ENCODE data around the gene ENOSF1. TPM values are rescaled to one million over a fixed set of nuclear protein-coding genes. Genes with fewer than 3 reads are reported as not detected.

ENOSF1 gene
- total RNA-seq, 3 donors from 2014 or later (not counting 1 experiment from before 2014, with no cell fraction given), result 36.3 to 51.5 (median 39.8) TPM

GRCh38 chr18:725646-726045, 13.2 kb upstream of the ENOSF1 start:
- Mint-ChIP-seq H3K4me3 (no peak overlapping the region), H3K4me1 (peaks cover 2% of the 10 kb centered on the region in 2 donors), H3K36me3 (no peaks in the 10 kb centered on the region), H3K27ac (peak overlapping the region; percentile 27 to 87), H3K9me3 (no peaks in the 10 kb centered on the region), H3K27me3 (ENCODE audit: low read depth in 2 of 2) (no peaks in the 10 kb centered on the region)
- 95% methylated on average over 7 of the region's 9 CpGs for WGBS (ENCODE audit: insufficient coverage)
- Histone ChIP-seq H3K4me1 (ENCODE audit: control insufficient read depth, insufficient read depth, low read length) (no peaks in the 10 kb centered on the region), H3K4me3 (ENCODE audit: low read length) (no peak overlapping the region), H3K36me3 (ENCODE audit: control insufficient read depth, insufficient read depth, low read length) (peaks cover 11% of the 10 kb centered on the region), H3K27ac (ENCODE audit: low read length) (no peak overlapping the region), H3K9me3 (ENCODE audit: control insufficient read depth, insufficient read depth, low read length) (no peaks in the 10 kb centered on the region), H3K27me3 (ENCODE audit: control insufficient read depth, insufficient read depth, low read length) (no peaks in the 10 kb centered on the region)
- intact Hi-C loops (cut with micrococcal nuclease), result no loop called here
- no peak for ATAC-seq
- DNase-seq, result no peak
- TF ChIP-seq CTCF (IDR thresholded peaks at IDR 0.05), result no peak

GRCh38 chr18:723541-724080, 11.2 kb upstream of the ENOSF1 start:
- no peaks in the 10 kb centered on the region for H3K36me3 Mint-ChIP-seq
- Histone ChIP-seq H3K4me1 (ENCODE audit: control insufficient read depth, insufficient read depth, low read length) (no peaks in the 10 kb centered on the region), H3K9me3 (ENCODE audit: control insufficient read depth, insufficient read depth, low read length) (no peaks in the 10 kb centered on the region), H3K36me3 (ENCODE audit: control insufficient read depth, insufficient read depth, low read length) (peaks cover 9% of the 10 kb centered on the region), H3K27ac (ENCODE audit: low read length) (no peak overlapping the region), H3K4me3 (ENCODE audit: low read length) (no peak overlapping the region), H3K27me3 (ENCODE audit: control insufficient read depth, insufficient read depth, low read length) (no peaks in the 10 kb centered on the region)
- TF ChIP-seq CTCF (IDR thresholded peaks at IDR 0.05), result no peak
- intact Hi-C loops (cut with micrococcal nuclease), result no loop called here
- no peak for ATAC-seq
- H3K27ac Mint-ChIP-seq, result peak overlapping the region; percentile 21 to 27
- no peak for DNase-seq
- H3K27me3 Mint-ChIP-seq (ENCODE audit: low read depth in 2 of 2), result no peaks in the 10 kb centered on the region
- peaks cover 0 to 5% of the 10 kb centered on the region in 2 donors for H3K4me1 Mint-ChIP-seq
- H3K4me3 Mint-ChIP-seq, result no peak overlapping the region
- H3K9me3 Mint-ChIP-seq, result no peaks in the 10 kb centered on the region
- 100% methylated on average over 1 of the region's 1 CpG for WGBS (ENCODE audit: insufficient coverage)

GRCh38 chr18:717003-717402, 4.6 kb upstream of the ENOSF1 start:
- ATAC-seq, result no peak
- H3K4me3 Mint-ChIP-seq, result no peak overlapping the region

More at GRCh38 chr18:717003-717402, 4.6 kb upstream of the ENOSF1 start:
- Histone ChIP-seq H3K9me3 (ENCODE audit: control insufficient read depth, insufficient read depth, low read length) (no peaks in the 10 kb centered on the region), H3K36me3 (ENCODE audit: control insufficient read depth, insufficient read depth, low read length) (no peaks in the 10 kb centered on the region), H3K27ac (ENCODE audit: low read length) (no peak overlapping the region), H3K4me3 (ENCODE audit: low read length) (no peak overlapping the region), H3K27me3 (ENCODE audit: control insufficient read depth, insufficient read depth, low read length) (no peaks in the 10 kb centered on the region), H3K4me1 (ENCODE audit: control insufficient read depth, insufficient read depth, low read length) (peaks cover 5% of the 10 kb centered on the region)
- intact Hi-C loops (cut with micrococcal nuclease), result no loop called here
- DNase-seq, result no peak
- Mint-ChIP-seq H3K4me1 (peaks cover 5 to 7% of the 10 kb centered on the region in 2 donors), H3K27me3 (ENCODE audit: low read depth in 2 of 2) (no peaks in the 10 kb centered on the region), H3K9me3 (no peaks in the 10 kb centered on the region), H3K36me3 (no peaks in the 10 kb centered on the region), H3K27ac (peak overlapping the region; percentile 16 to 32)
- WGBS (ENCODE audit: insufficient coverage), result 98% methylated on average over 2 of the region's 4 CpGs
- TF ChIP-seq CTCF (IDR thresholded peaks at IDR 0.05), result no peak

Measured in natural killer cell (primary cell).